Gastroesophageal sphincter (tissue), 4 donors: ENCODE results near the gene SLC18B1. TPM values are rescaled to one million over a fixed set of nuclear protein-coding genes. Genes with fewer than 3 reads are reported as not detected.

Experiments
- ATAC-seq: fragments of 150-250 bp; one replicate; pipeline ENCODE4 v1.9.1; 2016; ENCODE audit warnings: mild to moderate bottlenecking, moderate library complexity
- H3K27ac ChIP-seq, 4 donors: fragments of 200-600 bp; sonication (generic) in 3 of 4; 1 replicate in 3 of 4; 2 replicates in 1 of 4; pipeline ENCODE4 v1.5.1; 2016 to 2019
- H3K27me3 ChIP-seq: fragments of 200-600 bp; sonication (generic); one replicate; pipeline ENCODE4 v1.5.1; 2019
- H3K36me3 ChIP-seq, 2 donors: fragments of 200-600 bp; sonication (generic); one replicate each; pipeline ENCODE4 v1.5.1; 2019; ENCODE audit warnings: control low read depth in 1 of 2
- H3K4me1 ChIP-seq, 3 donors: fragments of 200-600 bp; sonication (generic); 1 replicate in 2 of 3; 2 replicates in 1 of 3; pipeline ENCODE4 v1.5.1; 2016 to 2019; ENCODE audit warnings: control low read depth in 2 of 3
- H3K4me3 ChIP-seq, 2 donors: fragments of 200-600 bp; sonication (generic); one replicate each; pipeline ENCODE4 v1.5.1; 2019; ENCODE audit warnings: mild to moderate bottlenecking in 1 of 2, moderate library complexity in 1 of 2
- H3K9me3 ChIP-seq, 3 donors: fragments of 200-600 bp; sonication (generic); one replicate each; pipeline ENCODE4 v1.5.1; 2017 to 2019; ENCODE audit warnings: control low read depth in 2 of 3
- EP300 ChIP-seq: sonication (generic); formaldehyde crosslinking; IDR thresholded peaks from one replicate; pipeline ENCODE4 v1.6.1; 2017; ENCODE audit warnings: antibody characterized with exemption, mild to moderate bottlenecking
- POLR2A ChIP-seq, 2 donors: fragments of 450-650 bp; IDR thresholded peaks; one replicate each; pipeline ENCODE4 v1.6.1; 2017; ENCODE audit warnings: antibody characterized with exemption in 2 of 2, mild to moderate bottlenecking in 2 of 2, moderate library complexity in 1 of 2
- POLR2AphosphoS5 ChIP-seq: sonication (generic); formaldehyde crosslinking; IDR thresholded peaks from one replicate; pipeline ENCODE4 v1.6.1; 2017; ENCODE audit warnings: antibody characterized with exemption
- WGBS, 2 donors: methylation state at CpG; one replicate each; pipeline ENCODE4 v1.1.5; 2018; ENCODE audit warnings: low coverage in 1 of 2; 5-methylcytosine and 5-hydroxymethylcytosine counted together
- total RNA-seq, 4 donors: library from RNA; depleted of rRNA; stranded (reverse); fragments of >200 nt; gene quantifications; one replicate each; pipeline ENCODE4 v1.1.0, GENCODE V29; 2016
- TF ChIP-seq, protein P1 (sequence below), 4 experiments: fragments of 200-600 bp in 2 of 4; fragments of 450-650 bp in 2 of 4; sonication (generic) in 1 of 4; IDR thresholded peaks; one replicate each; pipeline ENCODE4 v1.5.1; 2017 to 2019; ENCODE audit warnings: antibody characterized with exemption in 4 of 4, mild to moderate bottlenecking in 2 of 4, moderate library complexity in 2 of 4

Gene SLC18B1
- total RNA-seq, 4 donors from 2014 or later: 7.1 to 12.9 (median 8.9) TPM

DNA sequence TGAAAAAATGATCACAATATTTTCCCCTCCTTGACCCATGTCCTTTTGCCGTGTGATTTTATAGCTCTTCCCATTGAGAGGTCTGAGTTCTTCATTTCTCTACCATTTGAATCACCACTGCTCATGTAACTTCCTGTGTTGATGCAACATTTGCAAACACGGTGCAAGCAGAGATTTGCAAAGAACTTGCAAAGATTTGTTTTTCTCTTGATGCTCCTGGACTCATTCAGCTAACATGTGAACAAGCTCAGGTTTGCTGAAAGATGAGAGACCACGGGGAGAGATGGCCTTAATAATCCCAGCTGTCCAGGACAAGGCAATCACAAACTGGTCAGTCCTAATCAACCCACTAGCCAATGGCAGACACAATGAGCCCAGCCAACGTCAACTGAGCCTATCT lies 49.3 kb downstream of the SLC18B1 start:
- Histone ChIP-seq H3K9me3 (no peaks in the 10 kb centered on the region), H3K27me3 (no peaks in the 10 kb centered on the region), H3K4me1 (no peaks in the 10 kb centered on the region), H3K27ac (no peak overlapping the region), H3K4me3 (no peak overlapping the region), H3K36me3 (no peaks in the 10 kb centered on the region)
- 51 to 57% methylated on average over 2 to 3 of the region's 4 CpGs for WGBS, 2 donors
- TF ChIP-seq, protein P1, sequence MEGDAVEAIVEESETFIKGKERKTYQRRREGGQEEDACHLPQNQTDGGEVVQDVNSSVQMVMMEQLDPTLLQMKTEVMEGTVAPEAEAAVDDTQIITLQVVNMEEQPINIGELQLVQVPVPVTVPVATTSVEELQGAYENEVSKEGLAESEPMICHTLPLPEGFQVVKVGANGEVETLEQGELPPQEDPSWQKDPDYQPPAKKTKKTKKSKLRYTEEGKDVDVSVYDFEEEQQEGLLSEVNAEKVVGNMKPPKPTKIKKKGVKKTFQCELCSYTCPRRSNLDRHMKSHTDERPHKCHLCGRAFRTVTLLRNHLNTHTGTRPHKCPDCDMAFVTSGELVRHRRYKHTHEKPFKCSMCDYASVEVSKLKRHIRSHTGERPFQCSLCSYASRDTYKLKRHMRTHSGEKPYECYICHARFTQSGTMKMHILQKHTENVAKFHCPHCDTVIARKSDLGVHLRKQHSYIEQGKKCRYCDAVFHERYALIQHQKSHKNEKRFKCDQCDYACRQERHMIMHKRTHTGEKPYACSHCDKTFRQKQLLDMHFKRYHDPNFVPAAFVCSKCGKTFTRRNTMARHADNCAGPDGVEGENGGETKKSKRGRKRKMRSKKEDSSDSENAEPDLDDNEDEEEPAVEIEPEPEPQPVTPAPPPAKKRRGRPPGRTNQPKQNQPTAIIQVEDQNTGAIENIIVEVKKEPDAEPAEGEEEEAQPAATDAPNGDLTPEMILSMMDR (IDR thresholded peaks at IDR 0.05): no peak
- TF ChIP-seq POLR2AphosphoS5 (no peak), EP300 (no peak), POLR2A (IDR thresholded peaks at IDR 0.05) (no peak)
- peak; percentile 17 for ATAC-seq

DNA sequence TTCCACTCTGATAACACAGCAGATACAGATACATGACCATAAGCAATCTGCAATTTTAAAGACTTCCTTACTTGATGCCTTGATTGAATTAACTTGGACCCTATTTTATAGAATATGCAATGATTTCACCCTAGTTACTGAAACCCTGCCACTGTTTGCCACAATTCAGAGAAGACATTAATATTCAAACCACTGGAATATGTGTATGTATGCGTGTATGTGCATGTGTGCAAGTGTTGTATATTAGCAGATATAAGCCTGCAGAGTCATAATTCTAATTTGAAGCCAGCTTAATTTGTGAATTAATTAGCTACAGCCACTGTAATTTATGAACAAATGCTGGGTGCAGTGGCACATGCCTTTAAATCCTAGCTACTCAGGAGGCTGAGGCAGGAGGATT lies 50.0 kb downstream of the SLC18B1 start:
- WGBS, 2 donors: 89 to 100% methylated on average over 1 of the region's 1 CpG
- Histone ChIP-seq H3K9me3 (no peaks in the 10 kb centered on the region), H3K36me3 (no peaks in the 10 kb centered on the region), H3K4me3 (no peak overlapping the region), H3K4me1 (no peaks in the 10 kb centered on the region), H3K27ac (no peak overlapping the region), H3K27me3 (no peaks in the 10 kb centered on the region)
- no peak for ATAC-seq
- TF ChIP-seq POLR2A (IDR thresholded peaks at IDR 0.05): no peak
- TF ChIP-seq, protein P1 (IDR thresholded peaks at IDR 0.05): no peak
- TF ChIP-seq POLR2AphosphoS5: no peak
- TF ChIP-seq EP300: no peak

DNA sequence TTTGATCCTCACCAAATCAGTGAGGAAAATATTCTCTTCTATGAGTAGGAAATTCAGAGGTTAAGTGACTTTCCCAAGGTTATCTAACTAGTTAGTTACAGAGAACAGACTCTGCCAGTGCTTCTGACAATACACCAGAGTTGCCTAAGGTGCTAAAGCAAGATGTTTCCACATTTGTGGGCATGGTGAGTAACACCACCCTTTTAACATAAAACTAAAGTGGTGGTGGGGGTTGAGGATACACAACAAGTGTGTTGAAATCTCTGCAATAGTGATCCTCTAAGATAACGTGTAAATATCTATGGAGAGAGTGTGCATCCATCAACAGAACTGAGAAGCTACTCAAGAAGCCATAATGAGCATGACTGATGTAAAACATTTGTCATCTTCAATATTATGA lies 52.4 kb downstream of the SLC18B1 start:
- no peak overlapping the region for H3K4me3 ChIP-seq
- H3K27me3 ChIP-seq: no peaks in the 10 kb centered on the region
- 42% methylated on average over 1 of the region's 1 CpG; no CpG with 5 or more reads in 1 of the 2 donors for WGBS, 2 donors
- H3K4me1 ChIP-seq: no peaks in the 10 kb centered on the region
- TF ChIP-seq, protein P1 (IDR thresholded peaks at IDR 0.05): no peak
- TF ChIP-seq POLR2AphosphoS5 (no peak), POLR2A (IDR thresholded peaks at IDR 0.05) (no peak), EP300 (no peak)
- no peaks in the 10 kb centered on the region for H3K36me3 ChIP-seq
- H3K9me3 ChIP-seq: no peaks in the 10 kb centered on the region
- no peak overlapping the region for H3K27ac ChIP-seq
- no peak for ATAC-seq

DNA sequence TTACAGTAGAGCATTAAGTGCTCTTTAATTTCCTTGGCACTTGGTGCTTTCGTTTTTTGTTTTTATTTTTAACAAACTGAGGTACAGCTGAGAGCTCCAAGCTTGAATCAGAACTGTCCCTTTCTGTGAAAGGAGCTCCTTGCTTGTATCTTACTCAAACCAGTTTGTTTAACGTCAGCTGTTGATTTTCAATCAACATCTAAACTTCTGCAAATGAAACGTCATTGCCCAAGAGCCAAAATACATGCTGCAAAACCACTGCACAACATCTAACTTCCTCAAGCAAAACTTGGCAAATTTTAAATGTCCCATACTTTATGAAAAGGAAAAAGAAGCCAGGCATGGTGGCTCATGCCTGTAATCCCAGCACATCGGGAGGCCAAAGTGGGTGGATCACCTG lies 55.9 kb downstream of the SLC18B1 start:
- no peaks in the 10 kb centered on the region for H3K36me3 ChIP-seq
- 80 to 91% methylated on average over 3 to 4 of the region's 4 CpGs for WGBS, 2 donors
- no peak overlapping the region for H3K27ac ChIP-seq
- no peaks in the 10 kb centered on the region for H3K27me3 ChIP-seq
- ATAC-seq: peak; percentile 41
- H3K4me3 ChIP-seq: no peak overlapping the region
- no peak for TF ChIP-seq EP300
- TF ChIP-seq, protein P1 (IDR thresholded peaks at IDR 0.05): no peak
- TF ChIP-seq POLR2AphosphoS5: no peak
- no peak for TF ChIP-seq POLR2A (IDR thresholded peaks at IDR 0.05)
- no peaks in the 10 kb centered on the region for H3K4me1 ChIP-seq
- no peaks in the 10 kb centered on the region for H3K9me3 ChIP-seq

DNA sequence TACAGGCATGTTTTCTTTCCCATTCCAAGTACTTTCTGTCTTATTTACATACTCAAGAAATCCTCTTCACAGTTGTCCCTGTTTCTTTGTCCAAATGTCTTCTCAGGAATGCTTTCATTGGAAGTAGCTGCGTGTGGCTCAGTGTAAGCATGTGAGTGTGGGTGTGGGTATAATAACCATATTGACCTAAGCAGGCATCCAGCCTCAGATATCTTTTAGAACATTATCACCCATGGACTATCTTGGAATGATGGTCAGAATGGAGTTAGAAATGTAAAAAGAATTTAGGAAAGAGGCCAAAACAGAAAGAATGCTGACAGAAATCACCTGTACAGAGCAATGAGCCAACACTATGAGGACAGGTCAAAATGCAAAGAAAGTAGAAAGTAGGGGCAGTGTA lies 57.2 kb downstream of the SLC18B1 start:
- no peak for TF ChIP-seq POLR2AphosphoS5
- no peak for TF ChIP-seq POLR2A (IDR thresholded peaks at IDR 0.05)
- no peak for TF ChIP-seq EP300
- TF ChIP-seq, protein P1 (IDR thresholded peaks at IDR 0.05): no peak
- no peaks in the 10 kb centered on the region for H3K36me3 ChIP-seq
- H3K27ac ChIP-seq: no peak overlapping the region
- no peak for ATAC-seq
- H3K9me3 ChIP-seq: no peaks in the 10 kb centered on the region
- H3K4me1 ChIP-seq: no peaks in the 10 kb centered on the region
- no peak overlapping the region for H3K4me3 ChIP-seq
- WGBS, 2 donors: 50% methylated on average over 1 of the region's 1 CpG; no CpG with 5 or more reads in 1 of the 2 donors
- H3K27me3 ChIP-seq: no peaks in the 10 kb centered on the region
